ENCODE data around the gene GPR31. TPM values are rescaled to one million over a fixed set of nuclear protein-coding genes. Genes with fewer than 3 reads are reported as not detected.
"Not testable (repeated sequence)": the region's sequence is repeated elsewhere in the genome, so short reads cannot be mapped to it uniquely, and the experiment has no call there.

Gene GPR31
- total RNA-seq, 1 donor from 2014 or later: not detected

GRCh38 chr6:167191043-167191583, 33.3 kb upstream of the GPR31 start:
- H3K36me3 Mint-ChIP-seq (ENCODE audit: unreplicated experiment); H3K27me3 Mint-ChIP-seq (ENCODE audit: unreplicated experiment); DNase-seq (ENCODE audit: extremely low spot score, unreplicated experiment); H3K27ac Mint-ChIP-seq (ENCODE audit: unreplicated experiment); H3K4me3 Mint-ChIP-seq (ENCODE audit: unreplicated experiment); H3K9me3 Mint-ChIP-seq (ENCODE audit: unreplicated experiment); H3K4me1 Mint-ChIP-seq (ENCODE audit: unreplicated experiment): not testable (repeated sequence)

DNA sequence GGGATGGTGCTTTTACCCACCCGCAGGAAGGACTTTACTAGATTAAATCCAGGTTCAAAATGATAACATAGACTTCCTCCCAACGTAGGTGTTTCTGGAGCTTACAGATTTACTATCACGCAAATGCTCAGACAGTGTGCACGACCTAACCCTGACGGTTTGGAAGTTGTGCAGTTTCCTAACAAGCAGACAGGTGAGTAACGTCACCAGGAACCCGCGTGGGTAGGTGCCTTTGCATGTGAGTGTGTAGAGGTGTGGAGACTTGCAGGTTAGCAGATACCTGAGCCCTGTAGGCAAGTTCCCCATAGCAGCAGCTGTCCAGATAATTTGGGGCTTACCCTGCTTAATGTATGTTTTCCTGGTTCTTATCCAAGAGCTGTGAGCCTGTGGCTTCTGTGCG, 29.5 kb upstream of the GPR31 start:
- not testable (repeated sequence) for H3K36me3 Mint-ChIP-seq (ENCODE audit: unreplicated experiment); H3K27ac Mint-ChIP-seq (ENCODE audit: unreplicated experiment); H3K27me3 Mint-ChIP-seq (ENCODE audit: unreplicated experiment); H3K9me3 Mint-ChIP-seq (ENCODE audit: unreplicated experiment); H3K4me3 Mint-ChIP-seq (ENCODE audit: unreplicated experiment); DNase-seq (ENCODE audit: extremely low spot score, unreplicated experiment); H3K4me1 Mint-ChIP-seq (ENCODE audit: unreplicated experiment)

DNA sequence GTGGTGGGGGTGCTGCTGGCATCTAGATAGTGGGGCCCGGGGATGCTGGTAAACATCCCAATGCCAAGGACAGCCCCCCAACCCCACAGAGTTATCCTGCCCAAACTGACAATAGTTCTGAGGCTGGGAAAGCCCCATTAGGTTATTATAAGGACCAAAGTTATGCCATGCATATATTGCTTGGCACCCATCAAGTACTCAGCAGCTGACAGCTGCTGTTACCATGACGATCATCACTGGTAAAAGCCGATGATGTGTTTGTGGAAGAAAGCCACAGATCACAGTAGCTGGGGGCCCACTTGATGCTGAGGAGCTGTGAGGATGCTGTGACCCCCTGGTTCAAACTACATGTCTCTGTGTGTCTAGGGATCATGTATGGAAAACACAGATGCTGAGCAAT, 27.3 kb upstream of the GPR31 start:
- not testable (repeated sequence) for H3K27me3 Mint-ChIP-seq (ENCODE audit: unreplicated experiment); H3K27ac Mint-ChIP-seq (ENCODE audit: unreplicated experiment); DNase-seq (ENCODE audit: extremely low spot score, unreplicated experiment); H3K4me1 Mint-ChIP-seq (ENCODE audit: unreplicated experiment); H3K36me3 Mint-ChIP-seq (ENCODE audit: unreplicated experiment); H3K9me3 Mint-ChIP-seq (ENCODE audit: unreplicated experiment); H3K4me3 Mint-ChIP-seq (ENCODE audit: unreplicated experiment)

GRCh38 chr6:167182913-167183314, 25.1 kb upstream of the GPR31 start:
- DNase-seq (ENCODE audit: extremely low spot score, unreplicated experiment); H3K27ac Mint-ChIP-seq (ENCODE audit: unreplicated experiment); H3K36me3 Mint-ChIP-seq (ENCODE audit: unreplicated experiment); H3K4me1 Mint-ChIP-seq (ENCODE audit: unreplicated experiment); H3K27me3 Mint-ChIP-seq (ENCODE audit: unreplicated experiment); H3K4me3 Mint-ChIP-seq (ENCODE audit: unreplicated experiment); H3K9me3 Mint-ChIP-seq (ENCODE audit: unreplicated experiment): not testable (repeated sequence)
- TF ChIP-seq CTCF (IDR thresholded peaks at IDR 0.05): peak; percentile 39

GRCh38 chr6:167181351-167181750, 23.6 kb upstream of the GPR31 start:
- DNase-seq (ENCODE audit: extremely low spot score, unreplicated experiment); H3K27ac Mint-ChIP-seq (ENCODE audit: unreplicated experiment); H3K27me3 Mint-ChIP-seq (ENCODE audit: unreplicated experiment); H3K4me3 Mint-ChIP-seq (ENCODE audit: unreplicated experiment); H3K4me1 Mint-ChIP-seq (ENCODE audit: unreplicated experiment); H3K36me3 Mint-ChIP-seq (ENCODE audit: unreplicated experiment); H3K9me3 Mint-ChIP-seq (ENCODE audit: unreplicated experiment): not testable (repeated sequence)

- not testable (repeated sequence) for H3K27ac Mint-ChIP-seq (ENCODE audit: unreplicated experiment); H3K9me3 Mint-ChIP-seq (ENCODE audit: unreplicated experiment); H3K4me1 Mint-ChIP-seq (ENCODE audit: unreplicated experiment); DNase-seq (ENCODE audit: extremely low spot score, unreplicated experiment); H3K27me3 Mint-ChIP-seq (ENCODE audit: unreplicated experiment); H3K4me3 Mint-ChIP-seq (ENCODE audit: unreplicated experiment); H3K36me3 Mint-ChIP-seq (ENCODE audit: unreplicated experiment)
Observed at GRCh38 chr6:167180086-167180485, 22.3 kb upstream of the GPR31 start.

DNA sequence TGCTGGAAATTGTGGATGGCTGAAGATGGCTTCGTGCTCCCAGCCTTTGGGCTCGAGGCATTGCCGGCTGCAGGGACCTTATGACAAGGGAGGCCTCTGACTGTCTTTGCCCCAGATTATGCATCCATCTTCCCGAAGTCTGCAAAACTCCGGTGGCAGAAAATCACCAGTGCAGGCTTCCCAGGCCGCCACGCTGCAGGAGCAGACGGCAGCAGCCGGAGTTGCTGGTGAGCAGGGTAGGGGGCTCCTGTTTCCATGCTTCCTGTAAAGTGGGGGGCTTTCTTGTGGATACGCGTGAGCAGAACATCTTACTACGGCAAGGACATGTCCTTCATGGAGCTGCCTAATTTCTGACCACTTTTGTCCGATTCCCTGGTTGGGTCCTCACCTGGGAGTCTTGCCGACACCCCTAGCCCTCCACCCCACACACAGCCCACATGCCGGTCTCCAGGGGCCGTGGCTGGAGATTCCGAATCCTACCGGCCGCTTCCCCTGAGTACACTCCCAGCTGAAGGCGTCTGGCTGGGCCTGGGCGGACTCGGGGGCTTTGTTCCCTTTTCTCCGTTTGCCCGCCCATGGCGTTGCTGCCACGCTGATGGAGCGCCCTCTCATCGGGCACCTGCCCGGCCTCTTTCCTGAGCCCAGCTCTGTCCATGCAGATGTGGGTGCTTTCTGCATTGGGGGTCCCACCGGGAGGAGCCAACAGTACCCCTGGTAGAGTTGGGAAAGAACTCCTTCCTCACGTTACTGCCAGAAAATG, 21.3 kb upstream of the GPR31 start:
- H3K27me3 Mint-ChIP-seq (ENCODE audit: unreplicated experiment); H3K4me1 Mint-ChIP-seq (ENCODE audit: unreplicated experiment); DNase-seq (ENCODE audit: extremely low spot score, unreplicated experiment): not testable (repeated sequence)

GRCh38 chr6:167177271-167177670, 19.5 kb upstream of the GPR31 start:
- H3K4me3 Mint-ChIP-seq (ENCODE audit: unreplicated experiment); H3K36me3 Mint-ChIP-seq (ENCODE audit: unreplicated experiment); DNase-seq (ENCODE audit: extremely low spot score, unreplicated experiment); H3K27me3 Mint-ChIP-seq (ENCODE audit: unreplicated experiment); H3K9me3 Mint-ChIP-seq (ENCODE audit: unreplicated experiment); H3K4me1 Mint-ChIP-seq (ENCODE audit: unreplicated experiment); H3K27ac Mint-ChIP-seq (ENCODE audit: unreplicated experiment): not testable (repeated sequence)

More for the DNA sequence above, 21.3 kb upstream of the GPR31 start:
- H3K27ac Mint-ChIP-seq (ENCODE audit: unreplicated experiment); H3K4me3 Mint-ChIP-seq (ENCODE audit: unreplicated experiment); H3K36me3 Mint-ChIP-seq (ENCODE audit: unreplicated experiment); H3K9me3 Mint-ChIP-seq (ENCODE audit: unreplicated experiment): not testable (repeated sequence)

DNA sequence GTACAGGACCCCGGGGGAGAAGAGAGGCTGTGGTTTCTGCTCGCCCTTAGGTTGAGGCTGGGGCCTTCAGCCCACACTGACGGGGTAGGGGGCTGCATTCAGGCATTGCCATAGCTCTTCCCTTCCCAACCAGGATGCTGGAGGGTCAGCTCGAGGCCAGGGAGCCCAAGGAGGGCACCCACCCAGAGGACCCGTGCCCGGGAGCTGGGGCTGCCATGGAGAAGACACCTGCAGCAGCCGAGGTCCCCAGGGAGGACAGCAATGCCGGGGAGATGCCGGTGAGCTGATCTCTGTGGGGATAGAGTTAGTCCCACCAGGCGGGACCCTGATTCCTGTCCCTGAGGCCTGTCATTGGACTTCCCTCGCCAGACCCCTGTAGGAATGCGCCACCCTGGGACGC, 14.2 kb upstream of the GPR31 start:
- DNase-seq (ENCODE audit: extremely low spot score, unreplicated experiment); H3K36me3 Mint-ChIP-seq (ENCODE audit: unreplicated experiment); H3K4me3 Mint-ChIP-seq (ENCODE audit: unreplicated experiment); H3K27me3 Mint-ChIP-seq (ENCODE audit: unreplicated experiment); H3K9me3 Mint-ChIP-seq (ENCODE audit: unreplicated experiment); H3K27ac Mint-ChIP-seq (ENCODE audit: unreplicated experiment); H3K4me1 Mint-ChIP-seq (ENCODE audit: unreplicated experiment): not testable (repeated sequence)

DNA sequence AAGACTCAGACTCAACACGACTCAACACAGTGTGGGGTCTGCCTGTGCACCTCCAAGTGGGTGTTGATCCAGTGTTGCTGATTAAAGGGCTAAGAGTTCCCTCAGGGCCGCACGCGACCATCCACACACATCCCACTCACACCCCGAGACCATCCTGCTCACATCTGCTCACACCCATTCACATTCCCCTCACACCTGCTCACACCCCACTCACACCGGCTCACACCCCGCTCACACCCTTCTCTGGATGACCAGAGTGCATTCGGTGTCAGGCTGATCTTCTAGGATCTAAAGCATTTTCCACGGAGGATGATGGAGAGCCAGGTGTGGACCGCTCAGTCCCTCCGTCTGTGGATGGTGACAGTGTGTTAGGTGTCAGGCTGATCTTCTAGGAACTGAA, 13.5 kb upstream of the GPR31 start:
- H3K27ac Mint-ChIP-seq (ENCODE audit: unreplicated experiment); H3K27me3 Mint-ChIP-seq (ENCODE audit: unreplicated experiment); H3K4me3 Mint-ChIP-seq (ENCODE audit: unreplicated experiment); H3K36me3 Mint-ChIP-seq (ENCODE audit: unreplicated experiment); DNase-seq (ENCODE audit: extremely low spot score, unreplicated experiment); H3K9me3 Mint-ChIP-seq (ENCODE audit: unreplicated experiment); H3K4me1 Mint-ChIP-seq (ENCODE audit: unreplicated experiment): not testable (repeated sequence)

GRCh38 chr6:167169867-167170266, 12.1 kb upstream of the GPR31 start:
- not testable (repeated sequence) for H3K9me3 Mint-ChIP-seq (ENCODE audit: unreplicated experiment); H3K27ac Mint-ChIP-seq (ENCODE audit: unreplicated experiment); H3K4me3 Mint-ChIP-seq (ENCODE audit: unreplicated experiment); H3K4me1 Mint-ChIP-seq (ENCODE audit: unreplicated experiment); DNase-seq (ENCODE audit: extremely low spot score, unreplicated experiment); H3K36me3 Mint-ChIP-seq (ENCODE audit: unreplicated experiment)
- H3K27me3 Mint-ChIP-seq (ENCODE audit: unreplicated experiment): peaks cover 19% of the 10 kb centered on the region
